ENCODE data around the gene ZNF184. TPM values are rescaled to one million over a fixed set of nuclear protein-coding genes. Genes with fewer than 3 reads are reported as not detected.
A peak's percentile ranks its signal among the peaks of the same experiment; 100 is the strongest.

The ZNF184 gene
- total RNA-seq, 1 experiment from 2014 or later = 15.7 TPM

DNA sequence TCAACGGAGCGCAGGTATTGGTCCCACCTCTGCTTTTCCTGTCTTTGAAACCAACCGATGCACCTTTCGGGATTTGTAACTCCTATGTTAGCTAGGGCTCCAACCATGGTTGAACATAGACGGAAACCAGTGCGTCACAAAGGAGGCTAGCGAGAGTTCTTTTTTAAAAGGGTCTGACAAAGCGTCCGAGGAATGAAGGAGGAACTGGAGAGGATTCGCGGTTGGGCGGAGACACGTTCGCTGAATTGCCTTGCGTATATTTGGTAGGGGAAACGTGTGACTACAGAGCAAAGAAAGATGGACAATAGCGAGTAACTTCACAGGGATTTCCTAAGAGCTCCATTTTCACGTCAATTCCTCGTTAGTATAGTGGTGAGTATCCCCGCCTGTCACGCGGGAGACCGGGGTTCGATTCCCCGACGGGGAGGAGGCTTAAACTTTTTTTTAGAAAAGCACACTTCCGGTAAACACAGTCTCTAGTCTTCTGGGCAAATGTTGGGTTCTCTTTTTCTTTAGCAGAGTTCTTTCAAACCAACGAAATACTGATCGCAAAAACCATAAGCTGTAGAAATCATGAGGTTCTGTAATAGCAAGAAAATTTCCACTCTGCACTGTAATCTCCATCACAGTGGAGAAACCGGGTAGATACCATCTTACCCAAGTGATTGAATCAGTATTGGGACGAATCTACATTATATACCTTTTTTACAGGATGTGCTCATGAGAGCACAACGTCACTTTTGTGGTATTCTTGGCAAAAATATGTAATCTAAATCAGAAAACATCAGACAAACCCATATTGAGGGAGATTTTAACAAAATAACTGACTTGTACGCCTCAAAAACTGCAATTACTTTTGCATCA is 6.6 kb upstream of the ZNF184 start:
- DNase-seq (ENCODE audit: low read depth) = peak; percentile 93

DNA sequence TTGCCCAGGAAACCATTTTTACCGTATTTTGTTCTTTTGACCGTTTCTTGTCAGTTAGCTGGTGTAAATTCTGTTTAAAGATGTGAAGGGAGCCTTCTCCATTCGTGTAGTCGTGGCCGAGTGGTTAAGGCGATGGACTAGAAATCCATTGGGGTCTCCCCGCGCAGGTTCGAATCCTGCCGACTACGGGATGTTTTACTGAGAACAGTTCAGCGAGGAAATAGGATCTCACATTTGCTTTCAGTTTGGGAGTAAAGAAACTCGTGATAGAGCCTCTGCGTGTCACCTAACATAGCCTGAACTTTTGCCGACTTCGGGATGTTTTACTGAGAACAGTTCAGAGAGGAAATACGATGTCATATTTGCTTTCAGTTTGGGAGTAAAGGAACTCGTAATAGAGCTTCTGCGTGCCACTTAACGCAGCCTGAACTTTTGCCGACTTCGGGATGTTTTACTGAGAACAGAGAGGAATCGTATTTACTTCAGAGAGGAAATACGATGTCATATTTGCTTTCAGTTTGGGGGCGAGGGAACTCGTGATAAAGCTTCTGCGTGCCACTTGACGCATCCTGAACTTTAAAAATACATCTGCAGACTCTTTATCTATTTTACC is 5.9 kb upstream of the ZNF184 start:
- peak; percentile 92 for DNase-seq (ENCODE audit: low read depth)

DNA sequence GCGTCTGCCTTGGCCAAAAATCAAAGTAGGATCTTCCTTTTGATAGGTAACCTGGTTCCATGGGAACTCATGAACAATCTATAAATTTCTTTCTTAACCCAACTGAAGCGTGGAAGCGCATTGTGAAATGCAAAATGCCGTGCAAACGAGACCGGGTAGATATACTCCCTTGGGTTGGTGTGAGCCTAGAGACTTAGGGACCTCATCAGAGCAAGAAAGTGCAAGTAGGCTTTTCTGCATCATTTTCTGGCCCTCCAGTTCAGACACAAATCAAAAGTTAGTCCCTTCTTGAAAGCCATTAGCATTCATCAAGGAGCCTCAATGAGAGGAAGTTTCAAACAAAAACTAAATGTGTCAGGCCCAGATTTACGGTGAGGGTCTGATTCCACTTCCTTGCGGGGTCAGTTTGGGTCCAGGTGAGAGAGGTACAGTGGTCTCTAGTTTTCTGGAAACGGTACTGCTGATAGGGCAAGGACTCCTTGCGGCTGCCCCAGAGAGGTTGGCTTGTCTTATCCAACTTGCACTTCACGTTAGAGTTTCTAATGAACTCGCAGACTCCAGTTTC is 5.3 kb upstream of the ZNF184 start:
- DNase-seq (ENCODE audit: low read depth) = no peak

DNA sequence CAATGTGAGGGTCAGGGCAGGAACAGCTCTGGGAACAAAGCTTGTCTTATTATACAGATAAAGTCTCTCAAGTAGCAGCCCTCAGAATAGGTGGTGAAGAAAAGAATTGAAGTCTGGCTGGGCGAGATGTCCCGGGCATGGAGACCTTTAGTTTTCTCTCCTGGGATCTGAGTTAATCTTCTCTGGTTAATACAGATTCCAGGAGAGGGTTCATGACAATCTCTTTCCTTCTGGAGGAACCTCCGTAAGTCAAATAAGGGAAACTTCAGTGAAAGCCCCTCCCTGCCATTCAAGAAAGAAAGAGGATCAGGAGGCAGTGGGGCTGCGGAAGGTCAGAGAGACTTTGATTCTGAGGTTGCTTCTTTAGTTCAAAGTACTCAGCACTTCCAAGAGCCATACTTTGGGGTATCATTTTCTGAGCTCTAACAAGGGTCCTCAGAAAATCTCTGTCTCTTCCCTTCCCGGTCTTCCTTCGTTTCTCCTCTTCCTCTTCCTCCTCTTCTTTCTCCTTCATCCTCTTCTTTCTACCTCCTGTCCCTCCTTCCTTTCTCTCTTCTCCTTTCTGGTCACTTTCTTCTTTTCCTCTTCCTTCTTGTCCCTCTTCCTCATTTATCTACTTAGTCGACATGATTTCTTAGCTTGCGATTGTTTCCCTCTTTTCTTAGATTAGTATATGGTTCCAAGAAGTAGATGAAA is 4.6 kb upstream of the ZNF184 start:
- DNase-seq (ENCODE audit: low read depth) = no peak

DNA sequence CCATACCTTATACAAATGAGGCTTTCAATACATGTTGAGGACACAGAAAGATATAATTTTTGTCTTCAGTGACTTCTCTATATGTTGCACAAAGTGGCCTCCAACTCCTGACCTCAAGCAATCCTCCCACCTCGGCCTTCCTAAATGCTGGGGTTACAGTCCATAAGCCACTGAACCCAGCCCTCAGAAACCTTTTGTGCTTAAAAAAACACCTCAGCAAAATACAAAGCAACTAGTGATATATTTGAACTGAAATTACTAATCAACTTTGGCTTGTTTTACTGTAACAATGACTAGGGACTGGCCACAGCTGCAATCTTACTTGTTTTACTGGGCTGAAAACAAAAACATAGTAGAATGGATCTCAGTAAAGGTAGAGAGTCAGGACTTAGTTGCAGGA is 3.2 kb upstream of the ZNF184 start:
- no peak for DNase-seq (ENCODE audit: low read depth)

DNA sequence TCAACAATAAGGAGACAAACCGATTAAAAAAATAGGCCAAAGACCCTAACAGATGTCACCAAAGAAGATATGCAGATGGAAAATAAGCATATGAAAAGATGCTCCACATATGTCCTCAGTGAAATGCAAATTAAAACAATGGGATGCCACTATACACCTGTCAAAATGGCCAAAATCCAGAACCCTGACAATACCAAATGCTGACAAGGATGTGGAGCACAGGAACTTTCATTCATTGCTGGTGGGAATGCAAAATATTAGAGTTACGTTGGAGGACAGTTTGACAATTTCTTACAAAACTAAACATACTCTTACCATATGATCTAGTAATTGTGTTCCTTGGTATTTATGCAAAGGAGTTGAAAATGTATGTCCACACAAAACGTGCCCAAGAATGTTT is 1.8 kb upstream of the ZNF184 start:
- DNase-seq (ENCODE audit: low read depth) = no peak

DNA sequence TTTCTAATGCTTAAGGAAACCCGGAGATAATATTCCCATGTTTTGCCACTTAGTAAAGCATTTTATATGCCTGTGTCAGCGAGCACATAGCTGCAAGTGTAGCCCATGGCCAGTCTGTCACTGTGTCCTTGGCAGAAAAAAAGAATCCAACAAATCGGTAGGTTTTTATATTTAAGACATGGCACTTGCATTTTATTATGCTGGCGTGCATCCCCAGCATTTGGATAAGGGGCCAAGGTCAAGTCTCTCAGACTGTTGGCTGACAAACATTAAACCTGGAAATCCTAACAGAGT is 1.2 kb upstream of the ZNF184 start:
- DNase-seq (ENCODE audit: low read depth) = no peak

DNA sequence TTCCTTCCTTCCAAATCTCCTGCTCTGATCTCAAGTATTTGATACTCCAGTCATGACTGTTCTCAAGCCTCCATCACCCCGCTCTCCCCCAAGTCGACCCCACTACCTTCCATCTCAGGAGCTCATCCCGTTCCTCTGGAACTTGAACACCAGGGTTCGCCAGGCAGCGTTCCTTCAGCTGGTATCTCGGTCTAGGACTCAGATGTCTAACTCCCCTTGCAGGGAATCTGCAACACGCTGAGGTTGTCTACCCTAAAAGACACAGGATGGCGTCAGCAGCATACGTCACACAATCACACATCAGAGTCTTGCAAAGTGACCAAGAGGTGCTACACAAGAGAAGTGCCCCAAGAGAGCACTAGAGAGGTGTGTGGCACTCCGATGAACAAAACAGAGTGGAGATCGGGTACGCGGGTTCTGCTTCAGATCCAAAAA is 706 bp downstream of the ZNF184 start:
- DNase-seq (ENCODE audit: low read depth) = peak; percentile 88

DNA sequence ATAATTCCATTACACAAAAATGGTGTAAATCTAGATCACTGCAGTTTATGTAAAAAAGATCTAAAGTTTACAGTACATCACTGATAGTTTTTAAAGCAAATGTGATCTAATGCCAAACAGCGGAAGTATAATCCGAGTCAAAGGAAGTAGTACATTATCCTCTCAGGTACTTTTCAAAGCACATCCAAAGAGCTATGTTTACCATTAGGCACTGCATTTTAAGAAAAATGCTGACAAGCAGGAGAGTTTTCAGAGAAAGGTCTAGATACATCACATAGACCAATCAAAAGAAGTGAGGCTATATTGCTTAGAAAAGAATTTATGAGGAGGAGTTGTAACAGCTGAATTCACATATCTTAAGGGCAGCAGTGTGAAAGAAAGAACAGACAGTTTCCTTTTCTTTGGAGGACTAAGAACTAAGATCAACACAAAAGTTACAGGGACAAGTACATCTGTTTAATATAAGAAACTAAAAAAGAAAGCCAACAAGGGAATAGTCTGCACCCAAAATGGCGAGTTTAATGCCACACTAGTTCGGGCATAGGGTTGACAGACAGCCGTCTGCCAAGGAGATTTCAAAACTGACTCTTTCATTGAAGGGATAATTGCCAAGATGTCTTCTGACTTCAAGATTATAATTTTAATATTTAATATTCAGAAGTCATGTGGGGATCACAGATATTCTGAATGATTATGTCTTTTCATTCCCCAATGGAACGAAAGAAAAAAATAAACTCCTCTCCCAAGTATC is 1.4 kb downstream of the ZNF184 start:
- DNase-seq (ENCODE audit: low read depth) = peak; percentile 11

DNA sequence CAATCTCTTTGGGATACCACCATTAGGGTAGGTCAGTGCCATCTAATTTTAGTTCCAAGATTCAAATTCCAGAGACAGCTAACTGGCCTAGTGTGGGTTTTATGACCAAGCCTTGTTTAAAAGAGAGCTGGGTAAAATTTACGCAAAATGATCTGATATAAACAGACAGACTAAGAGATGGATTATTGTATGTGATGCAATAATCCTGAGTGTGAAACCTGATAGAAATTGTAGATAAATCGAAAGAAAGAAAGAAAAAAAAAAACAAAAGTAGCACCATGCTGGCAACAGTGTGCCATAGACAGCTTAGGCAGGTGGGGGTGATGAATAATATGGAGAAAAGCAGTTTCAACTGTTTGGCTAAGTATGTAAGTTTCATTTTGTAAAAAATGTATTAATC is 2.9 kb downstream of the ZNF184 start:
- no peak for DNase-seq (ENCODE audit: low read depth)

DNA sequence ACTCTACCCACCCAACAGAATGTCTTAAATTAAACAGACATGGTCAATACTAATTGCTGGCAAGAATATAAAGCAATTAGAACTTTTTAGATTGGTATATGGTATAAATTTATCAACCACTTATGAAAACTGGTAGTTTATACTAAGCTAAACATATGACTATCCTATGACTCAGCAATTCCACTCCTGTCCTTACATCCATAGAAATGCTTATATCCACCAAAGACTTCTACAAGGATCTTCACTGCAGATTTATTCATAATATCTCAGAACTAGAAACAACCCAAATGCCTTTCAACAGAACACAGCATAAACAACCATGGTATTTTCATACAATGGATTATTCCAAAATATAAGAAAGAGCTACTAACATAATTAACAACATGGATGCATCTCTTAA is 4.6 kb downstream of the ZNF184 start:
- DNase-seq (ENCODE audit: low read depth) = no peak

DNA sequence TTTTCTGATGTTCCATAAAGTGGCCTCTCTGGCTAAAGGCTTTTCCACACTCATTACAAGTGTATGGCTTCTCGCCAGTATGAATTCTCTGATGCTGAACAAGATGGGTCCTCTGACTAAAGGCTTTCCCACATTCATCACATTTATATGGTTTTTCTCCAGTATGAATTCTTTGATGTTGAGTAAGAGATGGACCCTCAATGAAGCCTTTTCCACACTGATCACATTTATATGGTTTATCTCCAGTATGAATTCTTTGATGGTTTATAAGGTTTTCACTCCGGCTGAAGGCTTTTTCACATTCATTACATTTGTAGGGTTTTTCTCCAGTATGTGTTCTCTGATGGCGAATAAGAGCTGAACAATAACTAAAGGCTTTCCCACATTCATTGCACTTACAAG is 20.4 kb downstream of the ZNF184 start:
- no peak for DNase-seq (ENCODE audit: low read depth)

DNA sequence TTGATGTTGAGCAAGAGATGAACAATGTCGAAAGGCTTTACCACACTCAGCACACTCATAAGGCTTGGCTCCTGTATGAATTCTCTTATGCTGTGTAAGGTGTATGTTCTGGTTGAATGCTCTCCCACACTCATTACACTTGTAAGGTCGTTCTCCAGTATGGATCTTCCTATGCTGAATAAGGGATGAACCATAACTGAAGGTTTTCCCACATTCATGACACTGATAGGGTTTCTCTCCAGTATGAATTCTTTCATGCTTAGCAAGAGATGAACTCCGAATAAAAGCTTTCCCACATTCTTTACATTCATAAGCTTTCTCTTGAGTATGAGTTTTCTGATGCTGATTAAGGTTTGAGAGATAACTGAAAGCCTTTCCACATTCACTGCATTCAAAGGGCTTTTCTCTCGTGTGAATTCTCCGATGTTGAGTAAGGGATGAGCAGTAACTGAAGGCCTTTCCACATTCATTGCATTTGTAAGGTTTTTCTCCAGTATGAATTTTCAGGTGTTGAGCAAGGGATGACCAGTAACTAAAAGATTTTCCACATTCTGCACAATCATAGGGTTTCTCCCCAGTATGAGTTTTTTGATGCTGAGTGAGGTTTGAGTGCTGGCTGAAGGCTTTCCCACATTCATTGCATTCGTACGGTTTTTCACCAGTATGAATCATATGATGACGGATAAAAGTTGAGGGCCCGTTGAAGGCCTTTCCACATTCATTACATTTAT is 21.1 kb downstream of the ZNF184 start:
- no peak for DNase-seq (ENCODE audit: low read depth)

DNA sequence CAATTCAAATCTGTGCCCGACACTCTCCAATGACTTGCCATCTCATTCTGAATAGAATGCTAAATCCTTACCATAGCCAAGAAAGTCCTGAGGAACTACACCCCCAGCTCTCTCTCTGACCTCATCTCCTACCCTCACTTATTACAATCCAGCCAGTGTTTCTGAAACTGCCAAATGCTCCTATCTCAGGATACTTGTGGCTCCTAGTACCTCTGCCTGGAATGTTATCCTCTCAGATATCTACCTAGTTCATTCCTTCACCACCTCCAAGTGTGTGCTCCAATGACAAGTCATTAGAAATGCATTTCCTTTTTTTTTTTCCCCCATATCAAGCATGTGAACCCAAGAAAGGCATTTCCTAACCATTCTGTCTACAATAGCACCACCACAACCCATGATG is 24.4 kb downstream of the ZNF184 start:
- DNase-seq (ENCODE audit: low read depth) = no peak

DNA sequence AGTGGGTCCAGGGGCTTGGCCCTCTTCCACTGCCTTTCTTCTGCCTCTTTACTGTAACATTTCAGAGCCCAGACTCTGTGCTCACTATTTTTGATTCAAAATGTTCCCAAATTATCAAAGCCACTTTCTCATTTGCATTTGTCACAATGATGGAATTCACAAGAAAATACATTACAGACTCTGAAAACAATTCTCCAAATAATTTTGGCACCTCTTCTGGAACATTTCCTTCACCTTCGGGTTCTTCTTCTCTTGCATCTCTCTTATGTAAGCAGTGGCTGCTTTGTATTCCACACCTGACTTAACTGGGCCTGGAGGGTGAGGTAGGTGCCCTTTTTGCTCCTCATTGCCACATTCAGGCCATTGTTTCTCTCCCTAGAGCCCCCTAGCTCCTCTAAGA is 30.0 kb downstream of the ZNF184 start:
- DNase-seq (ENCODE audit: low read depth) = no peak

DNA sequence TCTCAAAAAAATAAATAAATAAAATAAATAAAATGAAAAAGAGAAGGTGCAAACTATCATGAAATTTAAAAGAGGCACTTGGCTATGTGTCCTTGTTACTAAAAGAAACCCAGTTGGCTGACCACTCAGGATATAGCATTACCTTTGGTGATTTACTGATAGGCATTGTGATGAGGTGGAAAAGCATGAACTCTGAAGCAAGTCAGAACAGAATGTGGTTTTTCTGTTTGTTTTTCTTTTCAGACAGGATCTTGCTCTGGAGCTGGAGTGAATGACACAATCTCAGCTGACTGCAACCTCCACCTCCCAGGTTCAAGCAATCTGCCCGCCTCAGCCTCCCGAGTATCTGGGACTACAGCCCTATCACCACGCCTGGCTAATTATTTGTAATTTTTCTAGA is 31.9 kb downstream of the ZNF184 start:
- no peak for DNase-seq (ENCODE audit: low read depth)

DNA sequence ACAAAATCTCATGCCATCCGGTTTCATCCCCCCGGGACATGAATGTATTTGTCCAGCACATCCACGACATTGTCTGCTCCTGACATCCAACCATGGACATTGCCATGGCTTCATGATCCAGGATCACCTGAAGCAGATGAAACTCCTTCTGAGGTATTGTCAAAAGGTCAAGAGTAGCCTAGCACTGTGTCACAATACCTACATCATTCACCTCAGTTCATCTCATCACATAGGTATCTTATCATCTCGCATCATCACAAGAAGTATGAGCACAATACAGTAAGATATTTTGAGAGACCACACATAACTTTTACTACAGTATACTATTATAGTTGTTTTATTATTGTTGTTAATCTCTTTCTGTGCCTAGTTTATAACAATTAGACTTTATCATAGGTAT is 33.5 kb downstream of the ZNF184 start:
- DNase-seq (ENCODE audit: low read depth) = no peak

DNA sequence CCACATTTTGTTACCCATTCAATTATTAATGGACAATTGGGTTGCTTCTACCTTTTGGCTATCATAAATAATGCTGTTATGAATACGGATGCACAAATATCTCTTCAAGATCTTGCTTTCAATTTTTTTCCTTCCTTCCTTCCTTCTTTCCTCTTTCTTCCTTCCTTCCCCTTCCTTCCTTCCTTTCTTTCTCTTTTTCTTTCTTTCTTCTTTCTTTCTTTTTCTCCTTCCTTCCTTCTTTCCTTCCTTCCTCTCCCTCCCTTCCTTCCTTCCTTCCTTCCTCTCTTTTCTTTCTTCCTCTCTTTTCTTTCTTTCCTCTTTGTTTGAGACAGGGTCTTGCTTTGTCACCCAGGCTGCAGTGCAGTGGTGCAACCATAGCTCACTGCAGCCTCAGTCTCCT is 39.2 kb downstream of the ZNF184 start:
- DNase-seq (ENCODE audit: low read depth) = no peak

DNA sequence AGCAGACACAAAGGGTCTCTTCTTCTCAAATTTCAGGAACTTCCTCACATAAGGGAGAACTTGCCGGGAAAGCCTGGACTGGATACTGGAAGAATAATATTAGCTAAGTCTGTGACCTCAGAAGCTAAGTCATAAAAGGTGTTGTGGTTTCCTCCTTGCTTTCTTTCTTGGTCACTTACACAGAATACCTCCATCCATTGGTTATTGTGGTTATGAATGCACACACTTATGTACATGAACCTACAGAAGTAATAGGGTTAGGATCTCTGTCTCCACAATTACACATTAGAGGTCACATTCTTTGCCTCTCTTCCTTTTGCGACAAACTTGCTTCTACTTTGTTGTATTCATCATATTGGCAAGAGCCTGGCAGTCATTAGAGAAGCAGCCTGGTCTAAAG is 43.9 kb downstream of the ZNF184 start:
- DNase-seq (ENCODE audit: low read depth) = no peak

DNA sequence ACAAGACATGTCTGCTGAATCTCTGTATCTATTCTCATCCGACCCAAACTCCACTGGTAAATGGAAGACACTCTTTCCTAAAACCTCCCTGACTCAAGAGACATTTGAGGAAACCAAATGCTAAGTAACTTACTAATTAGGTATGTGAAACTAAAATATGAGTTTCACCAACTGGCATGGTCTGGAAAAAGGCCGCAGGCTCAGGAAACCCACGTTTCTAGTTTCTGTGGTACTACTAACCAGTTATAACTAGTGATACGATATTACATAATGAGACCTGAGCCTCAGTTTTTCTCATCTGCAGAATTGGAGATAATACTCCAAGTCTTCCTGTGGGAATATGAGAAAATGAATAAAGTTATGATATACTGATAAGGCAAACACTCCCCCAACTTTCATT is 44.4 kb downstream of the ZNF184 start:
- DNase-seq (ENCODE audit: low read depth) = no peak

DNA sequence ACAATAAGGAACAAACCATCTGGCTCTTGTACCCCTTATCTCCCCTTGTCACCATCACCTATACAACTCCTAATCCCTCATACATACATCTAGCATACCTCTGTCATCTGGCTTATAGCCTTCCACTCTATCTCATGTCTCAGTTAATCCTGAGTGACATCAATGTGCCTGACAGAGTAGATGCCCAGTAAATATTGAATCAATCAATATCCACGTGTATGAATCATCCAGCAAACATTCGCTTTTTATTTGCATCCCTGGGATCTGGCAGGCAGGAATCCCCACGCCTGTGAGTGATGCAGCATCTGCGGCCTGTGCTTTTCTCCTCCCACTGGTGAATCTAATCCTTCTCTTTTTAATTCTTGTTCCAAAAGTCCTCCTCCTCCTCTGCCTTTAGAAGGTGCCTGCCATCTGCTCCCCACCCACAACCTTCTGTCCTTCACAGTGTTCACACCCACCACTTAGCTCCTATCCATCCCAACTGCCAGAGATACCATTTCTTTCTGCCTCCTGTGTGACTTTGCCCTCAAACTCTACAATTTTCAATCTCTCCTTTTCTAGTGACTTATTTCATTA is 46.8 kb downstream of the ZNF184 start:
- no peak for DNase-seq (ENCODE audit: low read depth)

Measured in LHCN-M2 (cell line).